HG02588 (cell line): ENCODE measurements around the gene STAT5B.
"Not testable (repeated sequence)": the region's sequence is repeated elsewhere in the genome, so short reads cannot be mapped to it uniquely, and the experiment has no call there.

ENCODE experiments used
- ATAC-seq: cut with Tn5 transposase; IDR thresholded peaks from one replicate; pipeline ENCODE4 v1.9.1; 2021; ENCODE audit warnings: mild to moderate bottlenecking, moderate library complexity; ENCODE audit not compliant: unreplicated experiment

STAT5B gene

DNA sequence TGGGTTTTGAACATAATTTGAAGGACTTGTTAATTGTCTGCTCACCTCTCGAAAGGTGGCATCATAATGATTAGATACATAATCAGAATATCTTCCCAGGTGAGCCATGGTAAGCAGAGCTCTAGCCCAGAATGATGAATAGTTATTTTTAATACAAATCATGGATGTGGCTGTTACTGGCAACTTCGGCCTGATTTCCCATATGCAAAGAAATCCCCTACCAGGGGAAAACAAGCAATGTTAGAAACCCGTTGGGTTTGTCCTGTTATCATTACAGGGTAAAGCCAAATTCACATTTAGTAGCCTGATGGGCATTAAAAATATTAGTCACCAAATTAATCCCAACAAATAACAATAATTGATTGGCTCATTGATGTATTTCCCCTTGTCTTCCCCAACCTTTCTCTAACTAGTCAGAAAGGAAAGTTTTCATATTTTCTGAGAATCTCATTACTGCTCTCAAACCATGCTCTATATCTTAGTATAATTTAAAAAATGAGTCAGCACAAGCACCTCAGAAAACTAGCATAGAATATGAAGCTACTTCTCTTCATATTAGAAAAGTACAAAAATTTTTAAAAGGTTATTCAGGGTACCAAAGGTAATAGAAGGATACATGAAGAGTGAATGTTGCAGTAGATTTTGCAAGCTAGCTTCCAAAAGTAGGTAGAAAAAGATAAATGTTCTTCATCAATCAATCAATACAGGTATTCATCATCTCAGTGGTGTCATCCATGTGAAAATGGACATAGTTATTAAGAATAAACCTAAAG lies 5.0 kb downstream of the STAT5B start:
- ATAC-seq = no peak

DNA sequence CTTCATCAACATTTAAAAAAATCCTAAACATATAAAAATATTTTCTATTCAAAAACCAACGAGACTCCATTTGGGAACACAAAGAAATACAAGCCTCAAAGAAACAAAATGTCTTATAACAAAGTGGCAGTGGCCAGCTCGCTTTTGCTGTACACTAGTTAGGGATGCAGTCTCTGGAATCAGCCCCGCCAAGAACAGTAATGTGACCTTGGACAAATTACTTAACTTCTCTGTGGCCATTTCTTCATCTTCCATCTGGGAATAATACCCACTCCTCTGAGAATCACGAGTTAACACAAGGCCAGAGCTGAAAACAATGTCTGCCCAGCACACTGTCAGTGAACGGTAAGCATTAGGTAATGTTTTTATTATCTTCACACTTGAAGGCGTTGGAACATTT lies 5.6 kb downstream of the STAT5B start:
- ATAC-seq = no peak

DNA sequence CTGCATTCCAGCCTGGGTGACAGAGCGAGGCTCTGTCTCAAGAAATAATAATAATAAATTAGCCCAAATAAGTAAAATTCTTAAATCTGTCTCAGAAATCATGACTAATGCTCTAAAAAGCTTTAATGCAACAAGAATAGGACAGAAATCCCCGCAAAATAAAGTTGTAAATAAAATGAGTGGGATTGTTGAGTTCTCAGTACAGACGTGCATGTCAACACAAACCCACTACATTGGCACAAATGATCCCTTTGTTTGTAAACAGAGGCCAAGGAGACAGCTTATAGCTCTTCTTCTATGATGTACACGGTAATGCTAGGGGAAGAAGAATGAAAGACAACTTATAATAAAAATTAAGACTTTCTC lies 6.0 kb downstream of the STAT5B start:
- no peak for ATAC-seq

- ATAC-seq = no peak
Measured at GRCh38 chr17:42268236-42268635, 8.0 kb downstream of the STAT5B start.

DNA sequence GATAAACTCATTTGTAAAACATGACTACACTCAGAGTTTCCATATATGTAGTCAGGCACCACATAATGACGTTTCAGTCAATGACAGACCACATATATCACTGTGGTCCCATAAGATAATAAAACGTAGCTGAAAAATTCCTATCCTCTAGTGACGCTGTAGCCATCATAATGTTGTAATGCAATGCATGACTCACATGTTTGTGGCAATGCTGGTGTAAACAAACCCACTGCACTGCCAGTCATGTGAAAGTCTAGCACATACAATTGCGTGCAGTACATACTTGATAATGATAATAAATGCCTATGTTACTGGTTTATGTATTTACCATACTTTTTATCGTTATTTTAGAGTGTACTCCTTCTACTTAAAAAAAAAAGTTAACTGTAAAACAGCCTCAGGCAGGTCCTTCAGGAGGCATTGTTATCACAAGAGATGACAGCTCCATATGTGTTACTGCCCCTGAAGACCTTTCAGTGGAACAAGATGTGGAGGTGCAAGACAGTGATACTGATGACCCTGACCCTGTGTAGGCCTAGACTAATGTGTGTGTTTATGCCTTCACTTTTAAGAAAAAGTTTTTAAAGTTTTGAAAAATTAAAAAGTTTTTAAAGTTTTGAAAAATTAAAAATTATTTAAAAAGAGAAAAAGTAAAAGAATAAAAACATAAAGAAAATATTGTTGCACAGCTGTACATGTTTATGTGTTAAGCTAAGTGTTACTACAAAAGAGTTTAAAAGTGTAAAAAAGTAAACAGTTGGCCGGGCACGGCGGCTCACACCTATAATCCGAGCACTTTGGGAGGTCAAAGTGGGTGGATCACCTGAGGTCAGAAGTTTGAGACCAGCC lies 9.0 kb downstream of the STAT5B start:
- ATAC-seq = no peak

DNA sequence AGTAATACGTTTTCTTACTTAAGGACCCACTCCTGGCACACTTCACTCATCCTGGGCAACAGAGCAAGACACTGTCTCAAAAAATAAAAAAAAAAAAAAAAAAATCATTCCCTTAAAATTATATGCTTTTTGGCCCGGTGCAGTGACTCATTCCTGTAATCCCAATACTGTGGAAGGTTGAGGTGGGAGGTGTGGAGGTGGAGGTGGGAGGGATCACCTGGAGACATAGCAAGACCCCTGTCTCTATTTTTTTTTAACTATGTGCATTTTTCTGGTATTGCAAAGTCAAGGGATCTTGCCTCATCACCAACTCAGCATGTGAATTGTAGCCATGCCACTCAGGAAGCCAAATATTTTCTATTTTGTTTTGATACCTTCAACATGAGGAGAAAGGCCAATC lies 9.7 kb downstream of the STAT5B start:
- ATAC-seq = no peak

GRCh38 chr17:42264366-42264765 lies 11.8 kb downstream of the STAT5B start:
- not testable (repeated sequence) for ATAC-seq

DNA sequence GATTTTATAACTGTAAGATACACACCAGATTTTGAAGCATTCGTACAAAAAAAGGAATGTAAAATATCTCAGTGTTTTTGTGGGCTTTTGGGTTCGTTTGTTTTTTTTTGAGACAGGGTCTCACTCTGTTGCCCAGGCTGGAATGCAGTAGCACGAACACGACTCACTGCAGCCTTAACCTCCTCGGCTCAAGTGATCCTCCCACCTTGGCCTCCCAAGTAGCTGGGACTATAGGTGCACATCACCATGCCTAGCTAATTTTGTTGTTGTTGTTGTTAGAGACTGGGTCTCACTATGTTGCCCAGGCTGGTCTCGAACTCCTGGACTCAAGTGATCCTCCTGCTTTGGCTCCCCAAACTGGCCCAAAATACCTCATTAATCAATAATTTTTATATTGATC lies 15.9 kb downstream of the STAT5B start:
- ATAC-seq = no peak

- no peak for ATAC-seq
Measured at GRCh38 chr17:42255445-42255844, 20.7 kb downstream of the STAT5B start.

DNA sequence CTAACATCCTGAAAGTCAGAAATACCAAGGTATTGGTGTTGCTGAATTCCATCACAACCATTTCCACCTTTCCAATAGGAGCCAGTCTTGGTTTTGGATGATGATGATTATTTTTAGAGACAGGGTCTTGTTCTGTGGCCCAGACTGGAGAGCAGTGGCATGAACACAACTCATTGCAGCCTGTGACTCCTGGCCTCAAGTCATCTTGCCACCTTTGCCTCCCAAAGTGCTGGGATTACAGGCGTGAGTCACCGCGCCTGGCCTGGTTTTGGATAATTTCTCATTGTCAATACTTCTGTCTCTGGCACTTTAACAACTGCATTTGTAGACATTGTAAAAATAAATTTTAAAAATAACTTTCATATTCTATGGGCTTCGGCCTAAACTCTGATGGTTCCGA lies 22.6 kb downstream of the STAT5B start:
- ATAC-seq = no peak

- no peak for ATAC-seq
Measured at GRCh38 chr17:42252597-42253550, 23.3 kb downstream of the STAT5B start.

DNA sequence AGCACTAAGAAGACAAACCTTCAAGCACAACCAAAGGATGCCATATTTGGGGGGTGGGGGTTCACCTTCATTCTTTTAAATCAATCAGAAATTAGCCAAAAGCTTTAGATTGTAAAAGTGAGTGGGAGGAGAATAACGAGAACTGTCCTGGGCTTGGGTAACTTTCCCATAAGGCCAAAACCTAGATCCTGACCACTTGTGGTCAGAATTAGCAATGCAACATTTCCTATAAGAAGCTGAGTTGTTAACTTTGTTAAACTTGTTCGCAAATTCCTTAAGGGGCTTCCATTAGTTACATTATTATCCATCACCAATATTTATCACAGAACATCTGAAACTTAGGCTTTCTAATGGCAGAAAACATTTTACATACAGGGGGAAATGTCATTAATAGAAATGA lies 25.1 kb downstream of the STAT5B start:
- ATAC-seq = no peak

DNA sequence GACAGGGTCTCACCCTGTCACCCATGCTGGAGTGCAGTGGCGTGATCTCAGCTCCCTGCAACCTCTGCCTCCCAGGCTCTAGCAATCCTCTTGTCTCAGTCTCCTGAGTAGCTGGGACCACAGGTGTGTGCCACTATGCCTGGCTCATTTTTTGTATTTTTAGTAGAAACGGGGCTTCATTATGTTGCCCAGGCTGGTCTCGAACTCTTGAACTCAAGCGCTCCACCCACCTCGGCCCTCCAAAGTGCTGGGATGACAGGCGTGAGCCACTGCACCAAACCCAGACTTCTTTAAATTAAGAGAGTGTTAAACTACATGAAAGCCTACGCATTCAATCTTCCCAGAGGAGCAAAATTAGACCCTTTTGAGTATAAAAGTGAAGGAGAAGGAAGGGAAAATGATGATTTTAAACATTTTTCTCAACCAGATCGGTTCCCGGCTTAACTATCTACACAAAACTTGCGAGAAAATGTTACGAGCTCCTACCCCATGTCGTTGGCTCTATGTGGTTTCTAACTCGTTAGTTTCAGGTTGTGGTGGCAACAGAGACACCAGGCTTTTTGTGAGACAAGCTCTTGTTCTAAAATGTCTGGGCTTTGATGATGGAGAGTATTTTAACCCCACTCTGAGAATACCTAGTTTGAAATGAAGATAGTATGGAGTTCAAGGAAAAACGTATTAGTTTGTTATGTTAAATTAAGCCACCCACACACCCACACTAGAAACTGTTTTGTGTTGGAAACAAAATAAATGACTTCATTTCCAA lies 26.3 kb downstream of the STAT5B start:
- ATAC-seq = no peak

DNA sequence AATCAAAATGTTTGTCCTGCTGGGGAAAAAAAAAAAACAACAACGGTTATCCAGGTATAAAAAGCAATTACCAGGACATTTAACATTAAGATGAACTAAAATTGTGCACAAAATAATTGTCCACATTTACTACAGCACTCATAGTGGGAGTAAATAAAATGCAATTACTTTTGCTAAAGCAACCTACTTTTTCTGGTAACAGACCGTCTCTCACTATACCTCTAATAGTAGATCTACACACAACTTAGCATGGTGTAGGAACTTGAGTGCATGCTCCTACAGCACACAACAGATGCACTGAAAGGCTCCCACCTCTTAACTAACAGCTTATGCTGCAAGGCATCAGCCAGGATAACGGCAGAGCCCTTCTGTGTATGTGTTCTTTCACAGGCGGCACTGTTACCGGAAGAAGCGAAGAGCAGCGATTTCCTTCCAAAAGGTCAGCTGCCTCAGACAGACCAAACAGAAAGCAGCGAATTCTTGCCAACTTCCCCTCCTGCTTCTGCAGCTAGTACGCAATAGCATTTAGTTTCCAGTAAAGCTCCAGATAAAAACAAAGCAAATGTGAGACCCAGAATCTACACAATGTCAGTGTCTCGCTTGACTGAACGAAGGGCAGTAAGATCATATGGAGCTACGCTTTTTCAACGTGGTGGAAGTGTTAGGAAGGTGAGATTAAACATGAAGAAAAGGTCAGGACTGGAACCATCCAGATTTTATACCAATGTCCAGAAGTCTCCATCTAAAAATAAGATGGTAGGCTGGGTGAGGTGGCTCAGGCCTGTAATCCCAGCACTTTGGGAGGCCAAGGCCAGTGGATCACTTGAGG lies 27.6 kb downstream of the STAT5B start:
- ATAC-seq = peak; percentile 65

- ATAC-seq = no peak
Measured at GRCh38 chr17:42247734-42248133, 28.5 kb downstream of the STAT5B start.

DNA sequence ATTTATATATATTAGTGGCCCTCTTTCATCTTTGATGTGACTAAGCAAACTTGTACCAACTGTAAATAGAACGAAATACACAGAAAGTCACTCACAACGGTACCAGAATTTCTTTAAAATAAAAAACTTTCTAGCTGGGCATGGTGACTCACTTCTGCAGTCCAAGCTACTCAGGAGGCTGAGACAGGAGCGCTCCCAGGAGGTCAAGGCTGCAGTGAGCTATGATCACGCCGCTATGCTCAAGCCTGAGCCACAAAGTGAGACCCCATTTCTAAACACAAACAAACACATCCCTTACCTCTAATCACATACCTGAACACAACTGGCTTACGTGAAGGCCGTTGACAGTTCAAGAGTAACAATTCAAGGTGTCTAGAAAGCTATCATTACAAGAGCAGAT lies 29.7 kb downstream of the STAT5B start:
- ATAC-seq = no peak

GRCh38 chr17:42245183-42245582 lies 31.0 kb downstream of the STAT5B start:
- not testable (repeated sequence) for ATAC-seq

- not testable (repeated sequence) for ATAC-seq
Measured at GRCh38 chr17:42244116-42244515, 32.1 kb downstream of the STAT5B start.

DNA sequence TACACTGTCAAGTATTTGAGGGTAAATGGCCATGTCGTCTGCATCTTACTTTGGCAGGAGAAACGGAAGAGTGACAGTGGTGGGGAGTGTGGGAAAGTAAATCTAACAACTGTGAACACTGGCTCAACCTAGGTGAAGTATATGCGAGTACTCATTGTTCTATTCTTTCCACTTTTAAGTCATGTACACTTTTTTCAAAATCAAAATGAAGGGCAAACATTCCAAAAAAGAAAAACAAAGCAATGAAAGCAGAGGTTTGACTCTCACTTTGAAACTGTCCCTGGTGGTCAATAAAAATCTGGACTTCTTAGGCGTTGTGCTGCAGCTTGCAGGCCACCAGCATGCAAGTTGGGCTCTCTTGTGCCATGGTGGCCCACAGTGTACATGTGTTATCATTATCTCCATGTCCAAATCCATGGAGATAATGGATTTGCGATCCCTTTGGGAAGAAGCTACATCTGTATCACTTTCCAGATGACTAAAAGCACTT lies 32.7 kb downstream of the STAT5B start:
- no peak for ATAC-seq
